ENCODE measurements around the gene MAP3K4.

MAP3K4 gene

GRCh38 chr6:161128230-161128629 is 136.7 kb downstream of the MAP3K4 start:
- no peak for DNase-seq (ENCODE audit: low spot score)

- DNase-seq (ENCODE audit: low spot score) = peak; percentile 81
These were observed 137.2 kb downstream of the MAP3K4 start for GRCh38 chr6:161128680-161129196.

- no peak for DNase-seq (ENCODE audit: low spot score)
These were observed 139.0 kb downstream of the MAP3K4 start for GRCh38 chr6:161130541-161130940.

- DNase-seq (ENCODE audit: low spot score) = no peak
These were observed 139.6 kb downstream of the MAP3K4 start for GRCh38 chr6:161130967-161131766.

- no peak for DNase-seq (ENCODE audit: low spot score)
These were observed 140.8 kb downstream of the MAP3K4 start for GRCh38 chr6:161132384-161132783.

- DNase-seq (ENCODE audit: low spot score) = no peak
These were observed 142.4 kb downstream of the MAP3K4 start for GRCh38 chr6:161133963-161134362.

- no peak for DNase-seq (ENCODE audit: low spot score)
These were observed 143.2 kb downstream of the MAP3K4 start for GRCh38 chr6:161134550-161135298.

GRCh38 chr6:161135695-161136591 is 144.4 kb downstream of the MAP3K4 start:
- peak; percentile 38 for DNase-seq (ENCODE audit: low spot score)

GRCh38 chr6:161136655-161137054 is 145.1 kb downstream of the MAP3K4 start:
- no peak for DNase-seq (ENCODE audit: low spot score)

- DNase-seq (ENCODE audit: low spot score) = no peak
These were observed 145.8 kb downstream of the MAP3K4 start for GRCh38 chr6:161137320-161137719.

- peak; percentile 41 for DNase-seq (ENCODE audit: low spot score)
These were observed 146.4 kb downstream of the MAP3K4 start for GRCh38 chr6:161137839-161138542.

- DNase-seq (ENCODE audit: low spot score) = no peak
These were observed 147.2 kb downstream of the MAP3K4 start for GRCh38 chr6:161138543-161139303.

GRCh38 chr6:161139304-161139765 is 147.8 kb downstream of the MAP3K4 start:
- DNase-seq (ENCODE audit: low spot score) = no peak

- peak; percentile 69 for DNase-seq (ENCODE audit: low spot score)
These were observed 148.4 kb downstream of the MAP3K4 start for GRCh38 chr6:161139766-161140553.

GRCh38 chr6:161140554-161140875 is 148.9 kb downstream of the MAP3K4 start:
- DNase-seq (ENCODE audit: low spot score) = no peak

GRCh38 chr6:161141173-161141572 is 149.6 kb downstream of the MAP3K4 start:
- DNase-seq (ENCODE audit: low spot score) = no peak

GRCh38 chr6:161142957-161143296 is 151.4 kb downstream of the MAP3K4 start:
- DNase-seq (ENCODE audit: low spot score) = no peak

GRCh38 chr6:161143663-161144430 is 152.3 kb downstream of the MAP3K4 start:
- DNase-seq (ENCODE audit: low spot score) = no peak

- no peak for DNase-seq (ENCODE audit: low spot score)
These were observed 158.6 kb downstream of the MAP3K4 start for GRCh38 chr6:161150136-161150535.
